ENCODE data around the gene ITM2C.
A peak's percentile ranks its signal among the peaks of the same experiment; 100 is the strongest.

ITM2C gene

DNA sequence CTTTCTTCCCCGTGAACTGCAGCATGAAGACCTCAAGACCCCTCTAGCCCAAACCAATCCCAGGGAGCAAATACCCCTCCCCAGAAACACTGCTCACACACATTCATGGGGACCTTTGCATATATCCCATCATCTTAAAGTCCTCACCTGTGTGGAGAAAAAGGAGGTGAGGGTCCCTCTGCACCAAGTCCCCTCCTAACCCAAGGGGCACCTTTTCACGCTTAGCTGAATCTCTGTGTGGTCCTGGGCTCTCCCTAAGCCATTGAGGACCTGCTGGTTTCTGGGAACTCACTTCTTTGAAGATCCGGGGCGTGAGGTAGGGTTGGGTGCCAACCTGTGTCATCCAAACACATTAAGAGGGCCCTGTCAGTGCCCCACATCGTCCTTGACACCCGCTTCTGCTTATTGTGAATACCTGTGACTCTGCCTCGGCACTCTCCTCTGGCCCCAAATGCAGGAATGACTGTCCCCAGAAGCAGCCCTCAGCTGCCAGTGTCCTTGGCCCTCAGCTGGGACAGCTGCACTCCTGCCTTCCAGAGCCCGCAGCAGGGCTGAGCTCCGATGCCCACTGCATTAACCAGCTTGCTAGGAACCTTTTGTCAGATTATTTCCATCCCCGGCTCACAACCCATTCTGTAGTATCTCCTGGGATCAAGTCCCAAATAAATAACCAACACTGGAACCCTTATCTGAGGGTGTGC lies 41.3 kb upstream of the ITM2C start:
- DNase-seq (ENCODE audit: low read depth), result no peak
- TF ChIP-seq, protein P1, sequence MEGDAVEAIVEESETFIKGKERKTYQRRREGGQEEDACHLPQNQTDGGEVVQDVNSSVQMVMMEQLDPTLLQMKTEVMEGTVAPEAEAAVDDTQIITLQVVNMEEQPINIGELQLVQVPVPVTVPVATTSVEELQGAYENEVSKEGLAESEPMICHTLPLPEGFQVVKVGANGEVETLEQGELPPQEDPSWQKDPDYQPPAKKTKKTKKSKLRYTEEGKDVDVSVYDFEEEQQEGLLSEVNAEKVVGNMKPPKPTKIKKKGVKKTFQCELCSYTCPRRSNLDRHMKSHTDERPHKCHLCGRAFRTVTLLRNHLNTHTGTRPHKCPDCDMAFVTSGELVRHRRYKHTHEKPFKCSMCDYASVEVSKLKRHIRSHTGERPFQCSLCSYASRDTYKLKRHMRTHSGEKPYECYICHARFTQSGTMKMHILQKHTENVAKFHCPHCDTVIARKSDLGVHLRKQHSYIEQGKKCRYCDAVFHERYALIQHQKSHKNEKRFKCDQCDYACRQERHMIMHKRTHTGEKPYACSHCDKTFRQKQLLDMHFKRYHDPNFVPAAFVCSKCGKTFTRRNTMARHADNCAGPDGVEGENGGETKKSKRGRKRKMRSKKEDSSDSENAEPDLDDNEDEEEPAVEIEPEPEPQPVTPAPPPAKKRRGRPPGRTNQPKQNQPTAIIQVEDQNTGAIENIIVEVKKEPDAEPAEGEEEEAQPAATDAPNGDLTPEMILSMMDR (conservative IDR thresholded peaks at IDR 0.05; ENCODE audit: control insufficient read depth, insufficient read depth, low read depth, low read length), result no peak
- H3K4me3 ChIP-seq (ENCODE audit: control insufficient read depth, low read depth, low read length), result no peak overlapping the region

DNA sequence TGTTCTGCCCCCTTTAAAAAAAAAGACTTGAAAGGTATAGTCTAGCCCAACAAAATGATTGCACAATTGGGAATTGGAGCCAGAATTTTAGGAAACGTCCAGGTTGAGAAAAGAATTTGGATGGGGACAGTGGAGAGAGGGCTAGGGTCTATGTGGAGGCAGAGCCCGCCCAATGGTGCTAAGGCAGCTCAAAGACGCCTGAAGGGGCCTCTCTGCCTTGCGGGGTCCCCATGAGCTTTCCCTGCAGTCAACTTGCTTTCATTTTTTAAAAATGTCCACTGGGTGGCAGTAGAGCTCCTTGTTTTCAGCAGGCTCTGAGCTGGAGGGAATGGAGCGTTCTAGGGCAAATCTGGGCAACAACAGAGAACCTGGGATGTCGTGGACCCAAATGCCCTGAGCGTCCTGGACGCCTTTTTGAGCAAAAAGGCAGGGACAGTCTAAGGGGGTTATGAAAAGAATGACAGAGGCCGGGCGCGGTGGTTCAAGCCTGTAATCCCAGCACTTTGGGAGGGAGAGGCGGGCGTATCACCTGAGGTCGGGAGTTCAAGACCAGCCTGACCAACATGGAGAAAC lies 40.2 kb upstream of the ITM2C start:
- peak overlapping the region; percentile 14 for H3K4me3 ChIP-seq (ENCODE audit: control insufficient read depth, low read depth, low read length)
- TF ChIP-seq, protein P1 (conservative IDR thresholded peaks at IDR 0.05; ENCODE audit: control insufficient read depth, insufficient read depth, low read depth, low read length), result peak; percentile 69
- peak; percentile 81 for DNase-seq (ENCODE audit: low read depth)

DNA sequence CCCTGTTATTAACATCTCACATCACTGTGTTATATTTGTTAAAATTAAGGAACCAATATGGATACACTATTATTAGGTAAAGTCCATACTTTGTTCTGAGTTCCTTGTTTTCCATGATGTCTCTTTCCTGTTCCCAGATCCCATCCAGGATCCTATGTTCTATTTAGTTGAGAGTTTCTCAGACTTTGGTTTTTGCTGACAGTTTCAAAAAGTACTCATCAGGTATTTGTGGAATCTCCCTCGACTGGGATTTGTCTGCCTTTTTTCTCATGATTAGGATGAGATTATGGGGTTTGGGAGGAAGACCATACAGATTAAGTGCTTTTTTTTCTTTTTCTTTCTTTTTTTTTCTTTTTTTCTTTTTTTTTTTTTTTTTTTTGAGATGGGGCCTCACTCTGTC lies 39.4 kb upstream of the ITM2C start:
- TF ChIP-seq, protein P1 (conservative IDR thresholded peaks at IDR 0.05; ENCODE audit: control insufficient read depth, insufficient read depth, low read depth, low read length), result no peak
- H3K4me3 ChIP-seq (ENCODE audit: control insufficient read depth, low read depth, low read length), result no peak overlapping the region
- no peak for DNase-seq (ENCODE audit: low read depth)

DNA sequence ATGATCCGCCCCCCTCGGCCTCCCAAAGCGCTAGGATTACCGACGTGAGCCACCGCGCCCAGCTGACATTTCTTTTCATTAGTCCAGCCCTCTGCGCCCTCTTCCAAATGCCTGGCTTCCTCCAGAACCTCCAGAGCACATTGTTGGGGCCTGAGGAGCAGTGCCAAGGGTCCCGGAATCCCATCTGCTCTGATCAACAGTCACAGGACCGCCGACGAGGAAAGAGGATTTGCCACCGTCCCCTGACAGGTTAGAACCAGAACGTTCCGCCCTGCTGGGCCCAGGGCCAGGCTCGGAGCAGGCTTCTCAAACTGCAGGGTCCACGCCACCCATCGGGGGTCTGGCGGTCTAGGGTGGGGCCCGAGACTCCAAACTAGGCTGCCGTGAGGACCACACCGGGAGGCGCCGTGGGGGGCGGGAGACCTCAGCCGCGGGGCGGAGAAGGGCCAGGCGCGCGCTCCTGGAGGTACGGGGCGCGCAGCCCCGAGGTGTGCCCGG lies 36.9 kb upstream of the ITM2C start:
- DNase-seq (ENCODE audit: low read depth), result no peak
- H3K4me3 ChIP-seq (ENCODE audit: control insufficient read depth, low read depth, low read length), result no peak overlapping the region
- TF ChIP-seq, protein P1 (conservative IDR thresholded peaks at IDR 0.05; ENCODE audit: control insufficient read depth, insufficient read depth, low read depth, low read length), result no peak

DNA sequence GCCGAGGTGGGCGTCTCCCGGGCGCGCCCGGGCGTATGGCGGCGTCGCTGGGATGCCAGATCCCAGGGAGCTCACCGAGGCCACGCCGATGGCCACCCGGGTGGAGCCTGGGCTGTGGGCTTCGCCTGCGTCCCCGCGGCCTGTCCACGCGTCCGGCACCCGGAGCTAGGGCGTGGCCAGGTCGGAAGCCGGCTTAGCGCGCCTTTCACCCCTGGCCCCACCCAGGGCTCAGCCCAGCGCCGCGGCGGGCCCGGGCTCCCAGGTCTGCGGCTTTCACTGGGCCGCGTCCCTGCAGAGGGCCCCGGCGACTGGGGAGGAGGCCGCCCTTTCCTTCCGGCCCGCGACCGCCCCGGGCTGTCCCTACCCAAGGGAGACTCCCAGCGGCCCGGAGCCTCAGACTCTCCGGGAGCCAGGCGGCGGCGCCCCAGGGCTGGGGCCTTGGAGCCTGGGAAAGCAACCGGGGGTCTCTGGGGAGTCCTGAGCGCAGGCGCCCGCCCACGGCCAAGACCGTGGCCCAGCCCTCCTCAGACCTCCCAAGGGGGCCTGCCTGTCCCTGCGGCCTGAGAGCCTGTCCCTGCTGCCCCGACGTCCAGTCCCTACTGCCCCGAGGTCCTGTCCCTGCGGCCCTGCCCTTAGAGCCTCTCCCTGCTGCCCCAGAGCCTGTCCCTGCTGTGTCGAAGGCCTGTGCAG lies 36.3 kb upstream of the ITM2C start:
- no peak for DNase-seq (ENCODE audit: low read depth)
- TF ChIP-seq, protein P1 (conservative IDR thresholded peaks at IDR 0.05; ENCODE audit: control insufficient read depth, insufficient read depth, low read depth, low read length), result no peak
- no peak overlapping the region for H3K4me3 ChIP-seq (ENCODE audit: control insufficient read depth, low read depth, low read length)

DNA sequence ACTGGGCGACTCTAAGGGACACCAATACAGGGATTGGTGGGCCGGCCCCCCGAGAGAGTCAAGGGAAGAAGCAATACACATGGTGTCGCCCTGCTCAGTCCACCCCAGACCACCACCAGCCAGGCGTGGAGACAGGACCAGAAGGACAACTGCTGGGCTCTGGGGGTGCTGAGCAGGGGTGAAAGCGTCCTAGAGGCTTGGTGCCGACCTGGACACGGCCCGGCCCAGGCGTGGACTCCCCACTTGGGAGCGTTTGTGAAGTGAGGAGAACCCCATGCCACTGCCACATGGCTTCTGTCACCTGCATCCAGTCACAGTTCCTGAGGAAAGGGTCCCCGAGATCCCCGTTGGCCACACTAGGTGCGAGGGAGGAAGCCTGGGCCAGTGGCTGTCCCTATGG lies 35.4 kb upstream of the ITM2C start:
- no peak for DNase-seq (ENCODE audit: low read depth)
- TF ChIP-seq, protein P1 (conservative IDR thresholded peaks at IDR 0.05; ENCODE audit: control insufficient read depth, insufficient read depth, low read depth, low read length), result no peak
- no peak overlapping the region for H3K4me3 ChIP-seq (ENCODE audit: control insufficient read depth, low read depth, low read length)

All from fibroblast of mammary gland (primary cell).